Activated naive CD4-positive, alpha-beta T cell treated with anti-CD3 and anti-CD28 coated beads for 36 hours (primary cell): ENCODE measurements around the gene LILRB3. TPM values are rescaled to one million over a fixed set of nuclear protein-coding genes. Genes with fewer than 3 reads are reported as not detected.
A peak's percentile ranks its signal among the peaks of the same experiment; 100 is the strongest.
"Not testable (repeated sequence)": the region's sequence is repeated elsewhere in the genome, so short reads cannot be mapped to it uniquely, and the experiment has no call there.

Experiments
- CTCF ChIA-PET: fragments of 350-600 bp; sonication (Branson Sonifier 250); formaldehyde crosslinking; loops from one replicate; lab custom pipeline; 2021; ENCODE audit warnings: antibody characterized with exemption; lab: Charles Lee
- DNase-seq: peaks from one replicate; pipeline ENCODE4 v3.0.0-alpha.2; 2020
- H3K27ac Mint-ChIP-seq: one replicate; pipeline ENCODE4 v1.8.0; 2021; ENCODE audit warnings: mild to moderate bottlenecking, mixed read lengths
- H3K27me3 Mint-ChIP-seq: one replicate; pipeline ENCODE4 v1.8.0; 2021; ENCODE audit warnings: low read depth, mixed read lengths
- H3K36me3 Mint-ChIP-seq: one replicate; pipeline ENCODE4 v1.8.0; 2021; ENCODE audit warnings: low read depth, mixed read lengths
- H3K4me1 Mint-ChIP-seq: one replicate; pipeline ENCODE4 v1.8.0; 2021; ENCODE audit warnings: low read depth, mixed read lengths
- H3K4me3 Mint-ChIP-seq: one replicate; pipeline ENCODE4 v1.8.0; 2021; ENCODE audit warnings: mild to moderate bottlenecking, moderate library complexity, mixed read lengths
- H3K9me3 Mint-ChIP-seq: one replicate; pipeline ENCODE4 v1.8.0; 2021; ENCODE audit warnings: mixed read lengths
- intact Hi-C: fragments of 100-400 bp; cut with micrococcal nuclease; formaldehyde crosslinking; loops from one replicate; pipeline ENCODE4 v1.15.1; 2023
- total RNA-seq, 2 experiments: library from RNA; stranded (reverse); gene quantifications; one replicate each; pipeline ENCODE4 v1.2.3, GENCODE V29; 2021

LILRB3 gene
- not detected for total RNA-seq

GRCh38 chr19:54222474-54223276 lies at the start of gene LILRB3:
Gene LILRB3, minus strand, starts transcription at chr19:54223007. Its CDS starts 31 bp downstream, at chr19:54222976.
- H3K27ac Mint-ChIP-seq, DNase-seq, H3K4me3 Mint-ChIP-seq, H3K36me3 Mint-ChIP-seq, H3K4me1 Mint-ChIP-seq, H3K27me3 Mint-ChIP-seq, H3K9me3 Mint-ChIP-seq: not testable (repeated sequence)
- CTCF ChIA-PET: interaction anchor here (0.7 to 1.1 kb wide), 2 partner anchors 10 to 12 kb away, joined by 3 read pairs; no protein-coding TSS in a partner anchor
- intact Hi-C loops: loop anchor here (2.0 kb wide), 1 partner anchor 22 kb away; no protein-coding TSS in a partner anchor

- CTCF ChIA-PET: not testable (repeated sequence)
Measured at GRCh38 chr19:54272181-54272580, 49.4 kb upstream of the LILRB3 start.

GRCh38 chr19:54271587-54271986 lies 48.8 kb upstream of the LILRB3 start:
- H3K36me3 Mint-ChIP-seq, intact Hi-C loops, DNase-seq, H3K4me1 Mint-ChIP-seq, CTCF ChIA-PET, H3K9me3 Mint-ChIP-seq, H3K4me3 Mint-ChIP-seq, H3K27ac Mint-ChIP-seq: not testable (repeated sequence)
- peaks cover 10% of the 10 kb centered on the region for H3K27me3 Mint-ChIP-seq

More at GRCh38 chr19:54272181-54272580, 49.4 kb upstream of the LILRB3 start:
- H3K9me3 Mint-ChIP-seq, H3K4me1 Mint-ChIP-seq, H3K4me3 Mint-ChIP-seq, intact Hi-C loops, DNase-seq, H3K36me3 Mint-ChIP-seq, H3K27ac Mint-ChIP-seq: not testable (repeated sequence)
- peaks cover 10% of the 10 kb centered on the region for H3K27me3 Mint-ChIP-seq

- Mint-ChIP-seq H3K4me3 (no peak overlapping the region), H3K36me3 (no peaks in the 10 kb centered on the region), H3K27ac (no peak overlapping the region), H3K9me3 (no peaks in the 10 kb centered on the region), H3K27me3 (peaks cover 10% of the 10 kb centered on the region), H3K4me1 (no peaks in the 10 kb centered on the region)
- CTCF ChIA-PET: interaction anchor here (0.6 kb wide), 1 partner anchor 214 kb away, joined by 3 read pairs; no protein-coding TSS in a partner anchor
- intact Hi-C loops: no loop called here
- no peak for DNase-seq
Measured at GRCh38 chr19:54271106-54271505, 48.3 kb upstream of the LILRB3 start.

- no peak overlapping the region for H3K27ac Mint-ChIP-seq
- peaks cover 10% of the 10 kb centered on the region for H3K27me3 Mint-ChIP-seq
- H3K36me3 Mint-ChIP-seq: no peaks in the 10 kb centered on the region
- H3K4me1 Mint-ChIP-seq: no peaks in the 10 kb centered on the region
- H3K9me3 Mint-ChIP-seq: no peaks in the 10 kb centered on the region
- H3K4me3 Mint-ChIP-seq: no peak overlapping the region
- CTCF ChIA-PET: interaction anchor here (0.6 to 1.2 kb wide), 3 partner anchors 50 to 1235 kb away, joined by 3 to 7 read pairs (median 3); no protein-coding TSS in a partner anchor
- no peak for DNase-seq
- intact Hi-C loops: no loop called here
Measured at GRCh38 chr19:54268936-54269335, 46.1 kb upstream of the LILRB3 start.

- peaks cover 6% of the 10 kb centered on the region for H3K27me3 Mint-ChIP-seq
- H3K27ac Mint-ChIP-seq: no peak overlapping the region
- H3K4me1 Mint-ChIP-seq: no peaks in the 10 kb centered on the region
- H3K4me3 Mint-ChIP-seq: no peak overlapping the region
- peak; percentile 89 for DNase-seq
- no peaks in the 10 kb centered on the region for H3K9me3 Mint-ChIP-seq
- intact Hi-C loops: loop anchor here (1.0 kb wide), 1 partner anchor 98 kb away; no protein-coding TSS in a partner anchor
- no peaks in the 10 kb centered on the region for H3K36me3 Mint-ChIP-seq
- CTCF ChIA-PET: interaction anchor here (0.6 to 2.2 kb wide), 16 partner anchors 12 to 356 kb away, joined by 3 to 13 read pairs (median 4); partner anchors contain the start of gene MBOAT7
Measured at GRCh38 chr19:54266133-54266532, 43.3 kb upstream of the LILRB3 start.

GRCh38 chr19:54262470-54262869 lies 39.7 kb upstream of the LILRB3 start:
- DNase-seq: no peak
- H3K4me3 Mint-ChIP-seq: no peak overlapping the region
- intact Hi-C loops: no loop called here
- no peaks in the 10 kb centered on the region for H3K36me3 Mint-ChIP-seq
- CTCF ChIA-PET: no interaction called here
- no peaks in the 10 kb centered on the region for H3K9me3 Mint-ChIP-seq
- peaks cover 8% of the 10 kb centered on the region for H3K27me3 Mint-ChIP-seq
- no peak overlapping the region for H3K27ac Mint-ChIP-seq
- no peaks in the 10 kb centered on the region for H3K4me1 Mint-ChIP-seq

GRCh38 chr19:54262066-54262465 lies 39.3 kb upstream of the LILRB3 start:
- no peak overlapping the region for H3K27ac Mint-ChIP-seq
- no peaks in the 10 kb centered on the region for H3K36me3 Mint-ChIP-seq
- CTCF ChIA-PET: interaction anchor here (1.0 kb wide), 1 partner anchor 129 kb away, joined by 3 read pairs; no protein-coding TSS in a partner anchor
- peaks cover 8% of the 10 kb centered on the region for H3K27me3 Mint-ChIP-seq
- H3K4me1 Mint-ChIP-seq: no peaks in the 10 kb centered on the region
- H3K4me3 Mint-ChIP-seq: no peak overlapping the region
- H3K9me3 Mint-ChIP-seq: no peaks in the 10 kb centered on the region
- no peak for DNase-seq
- intact Hi-C loops: no loop called here

- intact Hi-C loops: no loop called here
- CTCF ChIA-PET: no interaction called here
- H3K4me3 Mint-ChIP-seq: no peak within 1 kb of the TSS
- H3K4me1 Mint-ChIP-seq: no peaks in the 10 kb centered on the region
- no peak within 1 kb of the TSS for H3K27ac Mint-ChIP-seq
- peaks cover 6% of the 10 kb centered on the region for H3K27me3 Mint-ChIP-seq
- H3K9me3 Mint-ChIP-seq: no peaks in the 10 kb centered on the region
- H3K36me3 Mint-ChIP-seq: no peaks in the 10 kb centered on the region
- no peak for DNase-seq
Measured at GRCh38 chr19:54257116-54257480, 34.3 kb upstream of the LILRB3 start, which contains the start of gene LILRB5. Gene LILRB5, minus strand, starts transcription at chr19:54257273. Its CDS starts 80 bp downstream, at chr19:54257193.

- no peaks in the 10 kb centered on the region for H3K36me3 Mint-ChIP-seq
- H3K9me3 Mint-ChIP-seq: no peaks in the 10 kb centered on the region
- no peaks in the 10 kb centered on the region for H3K4me1 Mint-ChIP-seq
- intact Hi-C loops: no loop called here
- no peak overlapping the region for H3K4me3 Mint-ChIP-seq
- H3K27me3 Mint-ChIP-seq: peaks cover 6% of the 10 kb centered on the region
- CTCF ChIA-PET: no interaction called here
- no peak for DNase-seq
- no peak overlapping the region for H3K27ac Mint-ChIP-seq
Measured at GRCh38 chr19:54256250-54257115, 33.7 kb upstream of the LILRB3 start.

- H3K27ac Mint-ChIP-seq: no peak overlapping the region
- H3K9me3 Mint-ChIP-seq: no peaks in the 10 kb centered on the region
- no peaks in the 10 kb centered on the region for H3K36me3 Mint-ChIP-seq
- no peak overlapping the region for H3K4me3 Mint-ChIP-seq
- no peaks in the 10 kb centered on the region for H3K4me1 Mint-ChIP-seq
- no peak for DNase-seq
- peaks cover 6% of the 10 kb centered on the region for H3K27me3 Mint-ChIP-seq
- CTCF ChIA-PET: interaction anchor here (1.9 kb wide), 1 partner anchor 10 kb away, joined by 4 read pairs; no protein-coding TSS in a partner anchor
- intact Hi-C loops: no loop called here
Measured at GRCh38 chr19:54255105-54255775, 32.4 kb upstream of the LILRB3 start.
